Measurements from ENCODE around the gene CCDC197.

Gene CCDC197

GRCh38 chr14:93977790-93978581 lies 19.1 kb upstream of the CCDC197 start:
- no peak for DNase-seq (ENCODE audit: low spot score)

GRCh38 chr14:93978735-93979134 lies 18.4 kb upstream of the CCDC197 start:
- DNase-seq (ENCODE audit: low spot score): no peak

DNA sequence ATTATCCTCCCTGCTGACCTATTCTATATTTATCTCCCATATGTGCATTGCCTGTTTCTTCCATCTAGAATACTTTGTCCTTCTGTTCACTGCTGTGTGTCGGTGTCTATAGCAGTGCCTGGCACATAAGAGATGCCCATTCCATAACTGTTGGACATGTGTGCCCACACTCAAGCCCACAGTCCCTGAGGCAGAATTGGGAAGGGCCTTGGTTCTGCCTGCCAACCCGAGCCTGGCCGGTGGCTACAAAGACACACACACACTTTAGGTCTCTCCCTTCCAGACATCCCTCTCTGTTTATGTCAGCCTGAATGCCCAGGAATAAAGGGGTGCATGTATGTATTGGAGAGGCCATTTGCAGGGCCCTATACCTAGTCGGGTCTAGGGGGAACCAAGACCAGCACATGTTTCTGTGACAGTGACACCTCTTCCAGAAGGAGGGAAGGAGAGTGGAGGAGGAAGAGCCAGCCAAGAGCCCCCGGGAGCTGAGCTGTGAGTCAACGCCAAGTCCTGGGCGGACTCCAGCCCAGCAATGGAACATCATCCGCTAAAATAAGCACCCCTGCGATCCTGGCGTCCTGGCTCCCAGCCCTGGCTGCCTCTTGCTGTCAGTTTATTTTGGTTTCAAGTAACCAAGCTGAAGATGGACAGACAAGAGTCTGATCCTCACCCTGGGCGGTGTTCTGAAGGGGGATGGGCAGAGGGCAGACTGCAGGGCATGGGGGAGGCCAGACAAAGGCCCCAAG lies 16.5 kb upstream of the CCDC197 start:
- no peak for DNase-seq (ENCODE audit: low spot score)

DNA sequence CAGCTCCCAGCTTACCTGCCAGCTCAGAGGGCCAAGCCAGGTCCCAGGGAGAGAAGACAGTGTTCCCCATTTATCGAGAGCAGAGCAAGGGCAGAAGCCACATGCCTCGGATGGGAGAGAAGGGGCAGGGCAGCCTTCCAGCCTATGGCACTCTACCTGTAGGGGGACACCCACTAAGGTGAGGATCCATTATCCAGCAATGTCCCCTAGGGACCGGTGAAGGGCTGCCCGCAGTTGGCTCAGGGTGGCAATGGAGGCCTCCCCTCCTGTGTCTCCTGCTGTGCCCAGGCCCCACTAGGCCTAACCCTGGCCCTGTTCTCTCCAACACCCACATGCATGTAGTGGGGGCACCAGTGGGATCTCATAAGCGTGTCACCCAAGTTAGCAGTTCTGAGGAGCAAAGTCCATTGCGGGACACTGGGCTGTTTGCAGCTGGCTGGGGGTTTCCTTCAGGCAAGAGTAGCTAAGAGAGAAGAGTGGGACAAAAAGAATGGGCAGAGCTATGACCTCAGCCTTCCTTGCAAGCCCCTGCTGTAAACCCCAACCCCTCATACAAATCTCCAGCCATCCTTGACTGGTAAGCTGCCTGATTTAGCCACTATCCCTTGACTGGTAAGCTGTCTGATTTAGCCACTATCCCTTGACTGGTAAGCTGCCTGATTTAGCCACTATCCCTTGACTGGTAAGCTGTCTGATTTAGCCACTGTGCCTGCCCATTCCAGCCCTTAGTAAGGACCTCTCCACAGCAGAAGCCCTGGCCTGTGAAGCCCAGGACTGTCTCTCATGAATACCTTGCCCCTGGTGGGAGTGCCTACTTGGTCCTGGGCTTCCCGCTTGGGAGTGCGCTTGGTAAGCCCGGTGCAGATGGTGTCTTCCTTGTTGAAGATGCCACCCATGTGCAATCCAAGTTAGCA lies 15.5 kb upstream of the CCDC197 start:
- DNase-seq (ENCODE audit: low spot score): no peak

DNA sequence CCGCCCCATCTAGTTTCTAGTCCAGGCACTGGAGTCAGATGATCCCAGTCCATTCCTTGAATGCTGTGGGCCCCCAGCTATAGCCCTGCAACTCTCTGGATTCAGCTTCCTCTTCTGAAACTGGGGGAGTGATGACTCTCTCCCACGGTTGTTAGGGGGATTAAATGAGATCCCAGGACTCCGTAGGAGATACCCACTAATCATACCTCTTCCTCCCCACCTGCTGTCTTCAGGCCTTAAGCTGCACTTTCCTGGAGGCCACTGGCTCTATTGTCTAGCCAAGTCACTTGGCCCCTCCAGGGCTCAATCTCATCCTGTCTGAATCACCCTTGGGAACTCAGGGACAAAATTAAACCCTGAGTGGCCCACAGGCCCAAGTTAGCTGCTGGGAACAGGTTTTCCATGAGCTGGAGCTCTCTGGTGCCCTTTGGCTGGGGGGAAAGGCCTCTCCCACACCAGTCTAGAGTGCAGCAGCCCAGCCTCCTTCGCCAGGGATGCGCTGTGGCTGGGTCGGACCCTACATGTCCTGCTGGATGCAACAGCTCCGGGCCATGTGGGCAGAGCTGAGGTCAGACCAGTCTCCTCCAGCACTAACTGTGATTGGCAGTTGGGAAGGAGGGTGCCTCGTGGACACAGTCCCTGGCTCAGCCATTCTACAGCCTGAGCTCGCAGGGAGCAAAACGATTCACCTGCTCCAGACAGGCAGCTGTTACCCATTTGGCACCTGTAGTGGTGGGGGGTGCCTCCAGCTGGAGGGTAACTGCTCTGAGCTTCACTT lies 14.7 kb upstream of the CCDC197 start:
- DNase-seq (ENCODE audit: low spot score): no peak

GRCh38 chr14:93984070-93984469 lies 13.0 kb upstream of the CCDC197 start:
- DNase-seq (ENCODE audit: low spot score): no peak

GRCh38 chr14:93984987-93985410 lies 12.1 kb upstream of the CCDC197 start:
- peak; percentile 54 for DNase-seq (ENCODE audit: low spot score)

DNA sequence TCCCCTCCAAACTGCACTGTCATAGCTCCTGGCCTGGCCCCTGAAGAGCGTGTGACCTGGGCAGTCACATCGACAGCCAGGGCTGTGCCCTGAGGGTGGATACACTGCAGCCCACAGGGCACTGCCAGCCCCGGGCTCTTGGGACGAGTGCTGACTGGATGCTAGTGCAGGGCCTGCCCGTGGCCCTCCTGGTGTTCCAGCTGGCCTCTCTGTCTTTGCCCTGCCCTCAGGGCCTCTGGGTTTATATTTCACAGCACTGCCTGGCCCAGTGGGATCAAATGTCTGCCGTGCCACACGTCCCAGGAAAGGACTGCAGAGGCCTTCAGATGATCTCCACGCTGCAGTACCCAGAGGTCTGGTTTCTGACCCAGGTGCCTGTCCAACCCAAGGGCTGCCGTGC lies 10.1 kb upstream of the CCDC197 start:
- no peak for DNase-seq (ENCODE audit: low spot score)

- no peak for DNase-seq (ENCODE audit: low spot score)
These were observed 9.7 kb upstream of the CCDC197 start for GRCh38 chr14:93987376-93987775.

DNA sequence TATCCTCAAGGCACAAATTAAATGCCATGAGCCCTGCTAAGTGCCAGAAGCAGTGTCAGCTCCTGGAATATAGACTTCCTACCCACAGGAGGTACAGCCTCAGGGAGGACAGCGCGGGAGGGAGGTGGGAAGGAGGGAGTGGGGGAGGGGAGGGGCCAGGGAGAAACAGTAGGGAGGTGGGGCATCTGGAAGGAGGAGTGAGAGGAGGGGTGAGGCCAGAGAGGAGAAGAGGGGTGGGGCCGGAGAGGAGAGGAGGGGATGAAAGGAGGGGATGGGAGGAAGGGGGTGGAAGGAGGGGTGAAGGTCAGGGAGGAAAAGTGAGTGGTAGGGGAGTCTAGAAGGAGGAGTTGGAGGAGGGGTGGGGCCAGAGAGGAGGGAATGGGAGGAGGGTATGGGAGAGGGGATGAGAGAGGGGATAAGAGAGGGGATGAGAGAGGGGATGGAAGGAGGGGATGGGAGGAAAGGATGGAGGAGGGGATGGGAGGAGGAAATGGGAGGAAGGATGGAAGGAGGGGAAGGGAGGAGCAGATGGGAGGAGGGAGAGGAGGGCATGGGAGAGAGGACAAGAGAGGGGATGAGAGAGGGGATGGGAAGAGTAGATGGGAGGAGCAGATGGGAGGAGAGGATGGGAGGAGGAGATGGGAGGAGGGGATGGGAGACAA lies 9.2 kb upstream of the CCDC197 start:
- no peak for DNase-seq (ENCODE audit: low spot score)

GRCh38 chr14:93989939-93990338 lies 7.2 kb upstream of the CCDC197 start:
- DNase-seq (ENCODE audit: low spot score): no peak

GRCh38 chr14:93991212-93991611 lies 5.9 kb upstream of the CCDC197 start:
- no peak for DNase-seq (ENCODE audit: low spot score)

GRCh38 chr14:93991649-93992048 lies 5.5 kb upstream of the CCDC197 start:
- DNase-seq (ENCODE audit: low spot score): no peak

GRCh38 chr14:93993382-93993781 lies 3.7 kb upstream of the CCDC197 start:
- no peak for DNase-seq (ENCODE audit: low spot score)

- no peak for DNase-seq (ENCODE audit: low spot score)
These were observed 2.0 kb upstream of the CCDC197 start for GRCh38 chr14:93994919-93995682.

GRCh38 chr14:93996130-93996695 lies 888 bp upstream of the CCDC197 start:
- DNase-seq (ENCODE audit: low spot score): no peak

- DNase-seq (ENCODE audit: low spot score): no peak
These were observed 1.1 kb downstream of the CCDC197 start for GRCh38 chr14:93997916-93998870.

- DNase-seq (ENCODE audit: low spot score): no peak
These were observed 1.8 kb downstream of the CCDC197 start for GRCh38 chr14:93998871-93999403.

All from putamen (tissue), 1 donor.